ENCODE measurements around the gene PCID2. TPM values are rescaled to one million over a fixed set of nuclear protein-coding genes. Genes with fewer than 3 reads are reported as not detected.

PCID2 gene
- total RNA-seq, 1 donor from 2014 or later = 47.9 TPM

DNA sequence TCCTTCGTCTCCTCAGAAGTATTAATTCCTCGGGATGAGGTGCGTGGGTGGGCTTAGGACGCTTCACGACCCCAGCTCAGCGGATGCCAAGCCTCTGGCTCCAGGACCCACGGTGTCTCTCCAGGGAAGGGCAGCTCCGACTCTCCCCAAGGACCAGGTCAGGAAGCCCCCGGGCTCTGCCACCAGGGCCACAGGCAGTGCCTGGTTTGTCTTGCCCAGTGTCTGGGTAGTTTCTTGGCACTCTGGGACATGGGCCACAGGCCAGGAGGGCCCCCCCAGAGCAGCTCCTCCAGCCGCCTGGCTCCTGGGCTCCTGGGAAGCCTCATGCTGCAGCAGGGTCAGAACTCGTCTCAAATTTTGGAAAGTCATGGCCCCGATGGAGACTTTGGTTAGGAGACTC lies 47.5 kb downstream of the PCID2 start:
- no peaks in the 10 kb centered on the region for H3K27me3 Mint-ChIP-seq (ENCODE audit: unreplicated experiment)
- TF ChIP-seq, protein P1, sequence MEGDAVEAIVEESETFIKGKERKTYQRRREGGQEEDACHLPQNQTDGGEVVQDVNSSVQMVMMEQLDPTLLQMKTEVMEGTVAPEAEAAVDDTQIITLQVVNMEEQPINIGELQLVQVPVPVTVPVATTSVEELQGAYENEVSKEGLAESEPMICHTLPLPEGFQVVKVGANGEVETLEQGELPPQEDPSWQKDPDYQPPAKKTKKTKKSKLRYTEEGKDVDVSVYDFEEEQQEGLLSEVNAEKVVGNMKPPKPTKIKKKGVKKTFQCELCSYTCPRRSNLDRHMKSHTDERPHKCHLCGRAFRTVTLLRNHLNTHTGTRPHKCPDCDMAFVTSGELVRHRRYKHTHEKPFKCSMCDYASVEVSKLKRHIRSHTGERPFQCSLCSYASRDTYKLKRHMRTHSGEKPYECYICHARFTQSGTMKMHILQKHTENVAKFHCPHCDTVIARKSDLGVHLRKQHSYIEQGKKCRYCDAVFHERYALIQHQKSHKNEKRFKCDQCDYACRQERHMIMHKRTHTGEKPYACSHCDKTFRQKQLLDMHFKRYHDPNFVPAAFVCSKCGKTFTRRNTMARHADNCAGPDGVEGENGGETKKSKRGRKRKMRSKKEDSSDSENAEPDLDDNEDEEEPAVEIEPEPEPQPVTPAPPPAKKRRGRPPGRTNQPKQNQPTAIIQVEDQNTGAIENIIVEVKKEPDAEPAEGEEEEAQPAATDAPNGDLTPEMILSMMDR (IDR thresholded peaks at IDR 0.05) = no peak
- H3K4me1 Mint-ChIP-seq (ENCODE audit: unreplicated experiment) = peaks cover 10% of the 10 kb centered on the region
- no peaks in the 10 kb centered on the region for H3K36me3 Mint-ChIP-seq (ENCODE audit: unreplicated experiment)
- no peak for DNase-seq (ENCODE audit: extremely low spot score, unreplicated experiment)
- no peaks in the 10 kb centered on the region for H3K9me3 Mint-ChIP-seq (ENCODE audit: unreplicated experiment)
- no peak overlapping the region for H3K4me3 Mint-ChIP-seq (ENCODE audit: unreplicated experiment)
- H3K27ac Mint-ChIP-seq (ENCODE audit: unreplicated experiment) = no peak overlapping the region

- no peak overlapping the region for H3K4me3 Mint-ChIP-seq (ENCODE audit: unreplicated experiment)
- peaks cover 4% of the 10 kb centered on the region for H3K4me1 Mint-ChIP-seq (ENCODE audit: unreplicated experiment)
- no peaks in the 10 kb centered on the region for H3K9me3 Mint-ChIP-seq (ENCODE audit: unreplicated experiment)
- TF ChIP-seq, protein P1 (IDR thresholded peaks at IDR 0.05) = no peak
- H3K27ac Mint-ChIP-seq (ENCODE audit: unreplicated experiment) = no peak overlapping the region
- H3K36me3 Mint-ChIP-seq (ENCODE audit: unreplicated experiment) = no peaks in the 10 kb centered on the region
- no peaks in the 10 kb centered on the region for H3K27me3 Mint-ChIP-seq (ENCODE audit: unreplicated experiment)
- DNase-seq (ENCODE audit: extremely low spot score, unreplicated experiment) = no peak
Measured at GRCh38 chr13:113159701-113160100, 48.8 kb downstream of the PCID2 start.

DNA sequence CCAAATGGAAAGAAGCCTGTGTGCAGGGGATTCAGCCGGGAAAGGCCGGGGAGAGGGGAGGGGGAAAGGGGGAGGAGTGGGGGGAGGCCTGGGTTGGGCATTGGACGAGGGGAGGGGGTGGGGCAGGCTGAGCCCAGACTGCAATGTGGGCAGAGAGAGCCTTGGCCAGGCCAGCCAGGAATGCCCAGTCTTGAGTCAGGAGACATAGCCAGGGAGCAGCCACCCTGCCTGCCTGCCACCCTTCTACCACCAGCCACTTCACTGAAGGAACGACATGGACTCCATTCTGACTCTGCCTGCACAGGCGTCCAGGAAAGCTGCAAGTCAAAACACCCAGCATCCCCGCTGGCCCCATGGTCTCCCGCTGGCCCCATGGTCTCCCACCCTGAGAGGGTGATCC lies 49.5 kb downstream of the PCID2 start:
- TF ChIP-seq, protein P1 (IDR thresholded peaks at IDR 0.05) = no peak
- DNase-seq (ENCODE audit: extremely low spot score, unreplicated experiment) = no peak
- H3K27ac Mint-ChIP-seq (ENCODE audit: unreplicated experiment) = no peak overlapping the region
- no peaks in the 10 kb centered on the region for H3K27me3 Mint-ChIP-seq (ENCODE audit: unreplicated experiment)
- H3K9me3 Mint-ChIP-seq (ENCODE audit: unreplicated experiment) = no peaks in the 10 kb centered on the region
- no peak overlapping the region for H3K4me3 Mint-ChIP-seq (ENCODE audit: unreplicated experiment)
- H3K4me1 Mint-ChIP-seq (ENCODE audit: unreplicated experiment) = peaks cover 8% of the 10 kb centered on the region
- no peaks in the 10 kb centered on the region for H3K36me3 Mint-ChIP-seq (ENCODE audit: unreplicated experiment)

DNA sequence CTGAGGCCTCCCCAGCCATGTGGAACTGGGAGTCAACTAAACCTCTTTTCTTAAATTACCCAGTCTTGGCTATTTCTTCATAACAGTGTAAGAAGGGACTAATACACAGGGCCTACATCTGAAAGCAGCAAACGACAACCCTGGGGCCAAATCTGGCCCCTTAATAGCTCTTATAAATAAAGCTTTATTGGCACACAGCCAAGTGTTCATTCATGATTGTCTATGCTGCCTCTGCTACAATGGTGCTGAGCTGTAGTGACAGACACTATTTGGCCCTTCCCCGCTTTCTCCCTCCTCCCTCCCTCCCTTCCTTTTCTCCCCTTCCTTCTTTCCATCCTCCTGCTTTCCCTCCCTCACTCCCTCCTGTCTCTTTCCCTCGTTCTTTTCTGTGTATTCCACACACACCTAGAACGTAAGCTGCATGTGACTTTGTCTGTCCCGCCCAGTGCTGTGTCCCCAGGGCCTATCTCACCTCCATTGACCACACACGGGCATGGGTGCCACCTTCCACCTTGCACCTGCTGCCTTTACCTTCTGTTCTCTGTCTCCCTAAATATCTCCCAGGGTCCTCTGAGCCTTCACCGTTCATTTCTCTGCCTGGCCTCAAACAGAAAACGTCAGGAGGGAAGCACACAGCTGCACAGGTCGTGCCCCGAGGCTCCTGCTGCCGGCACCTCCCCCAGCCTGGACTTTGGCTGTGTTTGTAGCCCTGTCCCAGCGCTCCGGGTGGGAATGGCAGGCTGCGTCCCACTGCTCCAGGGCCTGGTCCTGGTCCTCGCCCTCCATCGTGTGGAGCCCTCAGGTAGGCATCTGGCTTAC lies 50.3 kb downstream of the PCID2 start, which contains the start of gene PROZ:
TSS of gene PROZ (plus strand) at position 720 of the 819 bp plus-strand sequence. CDS start at position 733, 13 bp downstream.
- Mint-ChIP-seq H3K36me3 (ENCODE audit: unreplicated experiment) (no peaks in the 10 kb centered on the region), H3K9me3 (ENCODE audit: unreplicated experiment) (no peaks in the 10 kb centered on the region), H3K4me1 (ENCODE audit: unreplicated experiment) (peaks cover 14% of the 10 kb centered on the region), H3K4me3 (ENCODE audit: unreplicated experiment) (no peak within 1 kb of the TSS), H3K27ac (ENCODE audit: unreplicated experiment) (no peak within 1 kb of the TSS), H3K27me3 (ENCODE audit: unreplicated experiment) (no peaks in the 10 kb centered on the region)
- TF ChIP-seq, protein P1 (IDR thresholded peaks at IDR 0.05) = no peak
- DNase-seq (ENCODE audit: extremely low spot score, unreplicated experiment) = no peak

GRCh38 chr13:113157206-113157928 lies 51.1 kb downstream of the PCID2 start:
- TF ChIP-seq, protein P1 (IDR thresholded peaks at IDR 0.05) = no peak
- H3K27me3 Mint-ChIP-seq (ENCODE audit: unreplicated experiment) = no peaks in the 10 kb centered on the region
- H3K4me1 Mint-ChIP-seq (ENCODE audit: unreplicated experiment) = peaks cover 20% of the 10 kb centered on the region
- H3K9me3 Mint-ChIP-seq (ENCODE audit: unreplicated experiment) = no peaks in the 10 kb centered on the region
- H3K4me3 Mint-ChIP-seq (ENCODE audit: unreplicated experiment) = no peak overlapping the region
- H3K27ac Mint-ChIP-seq (ENCODE audit: unreplicated experiment) = no peak overlapping the region
- peak; percentile 71 for DNase-seq (ENCODE audit: extremely low spot score, unreplicated experiment)
- no peaks in the 10 kb centered on the region for H3K36me3 Mint-ChIP-seq (ENCODE audit: unreplicated experiment)

All from osteocyte (in vitro differentiated cells).